Right forelimb (tissue), 1 donor: ENCODE data around the gene CHCHD6.

Experiments used
- DNase-seq: peaks from one replicate; pipeline ENCODE4 v3.0.0-alpha.2; 2018

The CHCHD6 gene

GRCh38 chr3:126706631-126707030 is 2.6 kb downstream of the CHCHD6 start:
- no peak for DNase-seq

- no peak for DNase-seq
Observed at GRCh38 chr3:126711121-126711760, 7.2 kb downstream of the CHCHD6 start.

GRCh38 chr3:126713199-126713598 is 9.2 kb downstream of the CHCHD6 start:
- DNase-seq = no peak

GRCh38 chr3:126714276-126714900 is 10.3 kb downstream of the CHCHD6 start:
- DNase-seq = no peak

- DNase-seq = no peak
Observed at GRCh38 chr3:126714921-126715320, 10.9 kb downstream of the CHCHD6 start.

GRCh38 chr3:126715432-126715831 is 11.4 kb downstream of the CHCHD6 start:
- DNase-seq = no peak

GRCh38 chr3:126716057-126716456 is 12.0 kb downstream of the CHCHD6 start:
- no peak for DNase-seq

GRCh38 chr3:126718561-126719445 is 14.8 kb downstream of the CHCHD6 start:
- no peak for DNase-seq

GRCh38 chr3:126720596-126720995 is 16.6 kb downstream of the CHCHD6 start:
- DNase-seq = no peak

- DNase-seq = no peak
Observed at GRCh38 chr3:126721246-126721645, 17.2 kb downstream of the CHCHD6 start.

GRCh38 chr3:126723237-126723636 is 19.2 kb downstream of the CHCHD6 start:
- DNase-seq = no peak

- no peak for DNase-seq
Observed at GRCh38 chr3:126723801-126724200, 19.8 kb downstream of the CHCHD6 start.

GRCh38 chr3:126728680-126729079 is 24.6 kb downstream of the CHCHD6 start:
- no peak for DNase-seq

GRCh38 chr3:126730376-126730775 is 26.3 kb downstream of the CHCHD6 start:
- no peak for DNase-seq

- no peak for DNase-seq
Observed at GRCh38 chr3:126731044-126731443, 27.0 kb downstream of the CHCHD6 start.

GRCh38 chr3:126732281-126733060 is 28.4 kb downstream of the CHCHD6 start:
- DNase-seq = no peak

GRCh38 chr3:126733061-126733430 is 29.0 kb downstream of the CHCHD6 start:
- DNase-seq = no peak

GRCh38 chr3:126734106-126734723 is 30.2 kb downstream of the CHCHD6 start:
- DNase-seq = no peak

- DNase-seq = no peak
Observed at GRCh38 chr3:126737527-126737926, 33.5 kb downstream of the CHCHD6 start.

GRCh38 chr3:126742057-126742456 is 38.0 kb downstream of the CHCHD6 start:
- no peak for DNase-seq

GRCh38 chr3:126743350-126743749 is 39.3 kb downstream of the CHCHD6 start:
- DNase-seq = no peak

GRCh38 chr3:126743781-126744180 is 39.7 kb downstream of the CHCHD6 start:
- DNase-seq = no peak
